ENCODE data around the gene FPR1. TPM values are rescaled to one million over a fixed set of nuclear protein-coding genes. Genes with fewer than 3 reads are reported as not detected.

The FPR1 gene
- total and polyA plus RNA-seq, 2 experiments from 2014 or later = not detected

DNA sequence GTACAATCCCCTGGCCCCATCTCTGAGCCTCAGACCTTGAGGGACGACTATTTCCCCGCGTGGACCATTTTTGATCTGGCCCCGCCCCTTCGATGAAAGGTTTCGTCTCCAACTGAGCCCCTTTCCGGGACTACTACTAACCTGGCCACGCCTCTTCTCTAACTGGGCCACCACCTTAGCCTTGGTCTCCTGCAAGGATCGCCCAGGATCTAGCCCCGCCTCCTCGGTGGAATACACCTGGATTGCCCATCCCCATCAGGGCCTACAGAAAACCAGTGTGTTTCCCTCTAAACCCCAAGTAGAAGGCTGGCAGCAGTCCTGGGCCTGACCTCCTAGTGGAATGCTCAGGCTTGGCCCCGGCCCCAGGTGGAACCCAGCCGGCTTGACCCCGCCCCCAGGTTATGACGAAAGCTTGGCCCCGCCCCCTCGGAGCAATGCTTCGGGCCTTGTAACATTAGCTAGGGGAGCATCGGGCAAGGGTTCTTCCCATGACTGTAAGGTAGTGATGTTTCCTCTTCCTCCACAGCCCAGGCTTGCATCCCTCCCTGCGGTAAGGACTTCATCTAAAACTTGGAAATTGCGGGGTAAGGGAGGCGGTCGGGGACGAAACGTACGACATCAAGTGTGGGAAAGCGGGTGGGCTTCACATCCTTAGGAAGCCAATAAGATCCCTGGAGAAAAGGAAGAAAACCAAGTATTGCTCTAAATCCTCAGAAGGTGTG lies 49.4 kb downstream of the FPR1 start:
- H3K4me1 ChIP-seq (ENCODE audit: insufficient read depth) = 0 out of 2 replicates have a peak, but pooled peaks cover 7% of the 10 kb centered on the region
- DNase-seq = peak; percentile 84
- H3K27me3 ChIP-seq (replicated peaks; ENCODE audit: insufficient read depth) = no peaks in the 10 kb centered on the region
- no peak overlapping the region for H3K27ac ChIP-seq
- no peak for TF ChIP-seq EZH2phosphoT487 (IDR thresholded peaks at IDR 0.05; ENCODE audit: insufficient read depth, low read depth)
- TF ChIP-seq EZH2 (IDR thresholded peaks at IDR 0.05; ENCODE audit: insufficient read depth, poor library complexity, severe bottlenecking) = no peak
- H3K4me3 ChIP-seq = no peak overlapping the region
- no peak overlapping the region for H3K4me2 ChIP-seq (ENCODE audit: unreplicated experiment)
- peaks cover 63% of the 10 kb centered on the region for H3F3A ChIP-seq (ENCODE audit: insufficient read depth)
- peaks cover 33% of the 10 kb centered on the region for H3K79me2 ChIP-seq (ENCODE audit: insufficient read depth)
- H2AFZ ChIP-seq = no peak overlapping the region
- no peak overlapping the region for H3K9ac ChIP-seq
- H3K9me3 ChIP-seq (ENCODE audit: low read depth) = no peaks in the 10 kb centered on the region
- 52 to 54% methylated on average over 24 to 27 of the region's 27 CpGs for WGBS, 2 experiments (ENCODE audit: low coverage in 1 of 2, low lambda C conversion rate in 2 of 2, missing lambda C conversion rate in 2 of 2)
- H4K20me1 ChIP-seq (ENCODE audit: insufficient read depth) = no peaks in the 10 kb centered on the region; the same call in 1 of the 2 replicates
- H3K9me2 ChIP-seq (ENCODE audit: insufficient read depth) = no peaks in the 10 kb centered on the region
- in situ Hi-C loops (cut with MboI) = no loop called here
- peaks cover 22% of the 10 kb centered on the region for H3K36me3 ChIP-seq (ENCODE audit: low read depth)

DNA sequence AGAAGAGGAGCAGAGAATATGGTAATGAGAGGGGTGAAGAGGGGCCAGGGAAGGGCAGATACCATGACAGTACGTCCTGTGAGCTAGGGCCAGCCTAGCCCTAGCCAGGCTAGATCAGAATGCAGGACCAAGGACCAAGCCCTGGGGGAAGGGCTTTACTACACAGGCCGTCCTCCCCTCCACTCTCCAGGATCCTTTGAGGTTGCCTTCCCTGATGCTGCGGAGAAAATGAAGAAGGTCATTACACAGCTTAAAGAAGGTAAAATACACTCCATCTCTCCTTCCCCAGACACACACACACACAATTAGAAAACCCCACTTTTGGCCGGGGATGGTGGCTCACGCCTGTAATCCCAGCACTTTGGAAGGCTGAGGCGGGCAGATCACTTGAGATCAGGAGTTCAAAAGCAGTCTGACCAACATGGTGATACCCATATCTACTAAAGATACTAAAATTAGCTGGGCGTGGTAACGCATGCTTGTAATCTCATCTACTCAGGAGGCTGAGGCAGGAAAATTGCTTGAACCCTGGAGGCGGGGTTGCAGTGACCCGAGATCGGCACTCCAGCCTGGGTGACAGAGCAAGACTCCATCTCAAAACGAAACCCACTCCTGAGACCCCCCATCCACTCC lies 50.1 kb downstream of the FPR1 start:
- no peaks in the 10 kb centered on the region for H3K9me3 ChIP-seq (ENCODE audit: low read depth)
- no peaks in the 10 kb centered on the region for H3K9me2 ChIP-seq (ENCODE audit: insufficient read depth)
- no peaks in the 10 kb centered on the region for H3K27me3 ChIP-seq (replicated peaks; ENCODE audit: insufficient read depth)
- H3K27ac ChIP-seq = no peak overlapping the region
- no peak overlapping the region for H3K4me3 ChIP-seq
- H3K9ac ChIP-seq = no peak overlapping the region
- no peak overlapping the region for H3K4me2 ChIP-seq (ENCODE audit: unreplicated experiment)
- H3K4me1 ChIP-seq (ENCODE audit: insufficient read depth) = 0 out of 2 replicates have a peak, but pooled peaks cover 7% of the 10 kb centered on the region
- peaks cover 40% of the 10 kb centered on the region for H3K79me2 ChIP-seq (ENCODE audit: insufficient read depth)
- H4K20me1 ChIP-seq (ENCODE audit: insufficient read depth) = no peaks in the 10 kb centered on the region; the same call in 1 of the 2 replicates
- no peak overlapping the region for H2AFZ ChIP-seq
- 86 to 87% methylated on average over 10 to 12 of the region's 12 CpGs for WGBS, 2 experiments (ENCODE audit: low coverage in 1 of 2, low lambda C conversion rate in 2 of 2, missing lambda C conversion rate in 2 of 2)
- TF ChIP-seq EZH2phosphoT487 (IDR thresholded peaks at IDR 0.05; ENCODE audit: insufficient read depth, low read depth) (no peak), EZH2 (IDR thresholded peaks at IDR 0.05; ENCODE audit: insufficient read depth, poor library complexity, severe bottlenecking) (no peak)
- H3K36me3 ChIP-seq (ENCODE audit: low read depth) = peaks cover 16% of the 10 kb centered on the region
- DNase-seq = no peak
- in situ Hi-C loops (cut with MboI) = no loop called here
- H3F3A ChIP-seq (ENCODE audit: insufficient read depth) = peaks cover 61% of the 10 kb centered on the region

DNA sequence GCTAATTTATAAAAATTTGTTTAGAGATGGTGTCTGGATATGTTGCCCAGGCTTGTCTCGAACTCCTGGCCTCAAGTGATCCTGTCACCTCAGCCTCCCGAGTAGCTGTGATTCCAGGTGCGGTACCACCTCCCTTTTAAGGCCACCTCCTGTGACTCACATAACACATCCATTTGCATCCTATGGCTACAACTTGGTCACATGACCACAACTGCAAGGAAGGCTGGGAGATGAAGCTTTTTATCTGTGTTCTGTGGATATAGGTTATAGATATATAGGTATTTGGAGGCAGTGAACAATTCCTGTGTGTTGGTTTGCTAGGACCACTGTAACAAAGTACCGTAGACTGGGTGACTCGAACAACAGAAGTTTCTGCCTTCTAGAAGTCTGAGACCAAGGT lies 52.5 kb downstream of the FPR1 start:
- H3K4me2 ChIP-seq (ENCODE audit: unreplicated experiment) = no peak overlapping the region
- peaks cover 57% of the 10 kb centered on the region for H3K79me2 ChIP-seq (ENCODE audit: insufficient read depth)
- H3K36me3 ChIP-seq (ENCODE audit: low read depth) = peaks cover 16% of the 10 kb centered on the region
- H3K9me2 ChIP-seq (ENCODE audit: insufficient read depth) = no peaks in the 10 kb centered on the region
- H3K9ac ChIP-seq = no peak overlapping the region
- TF ChIP-seq EZH2 (IDR thresholded peaks at IDR 0.05; ENCODE audit: insufficient read depth, poor library complexity, severe bottlenecking) (no peak), EZH2phosphoT487 (IDR thresholded peaks at IDR 0.05; ENCODE audit: insufficient read depth, low read depth) (no peak)
- H3K4me3 ChIP-seq = no peak overlapping the region
- H3F3A ChIP-seq (ENCODE audit: insufficient read depth) = peaks cover 60% of the 10 kb centered on the region
- no peaks in the 10 kb centered on the region for H3K27me3 ChIP-seq (replicated peaks; ENCODE audit: insufficient read depth)
- H2AFZ ChIP-seq = no peak overlapping the region
- WGBS, 2 experiments (ENCODE audit: low coverage in 1 of 2, low lambda C conversion rate in 2 of 2, missing lambda C conversion rate in 2 of 2) = 92 to 94% methylated on average over 5 of the region's 5 CpGs
- H3K27ac ChIP-seq = no peak overlapping the region
- in situ Hi-C loops (cut with MboI) = no loop called here
- H3K4me1 ChIP-seq (ENCODE audit: insufficient read depth) = no peaks in the 10 kb centered on the region
- DNase-seq = no peak
- no peaks in the 10 kb centered on the region for H3K9me3 ChIP-seq (ENCODE audit: low read depth)
- no peaks in the 10 kb centered on the region; the same call in 1 of the 2 replicates for H4K20me1 ChIP-seq (ENCODE audit: insufficient read depth)

GRCh38 chr19:51698296-51698695 lies 53.4 kb downstream of the FPR1 start:
- Histone ChIP-seq H3K36me3 (ENCODE audit: low read depth) (peaks cover 16% of the 10 kb centered on the region), H4K20me1 (ENCODE audit: insufficient read depth) (peaks cover 6% of the 10 kb centered on the region), H3K9me2 (ENCODE audit: insufficient read depth) (no peaks in the 10 kb centered on the region), H3K9me3 (ENCODE audit: low read depth) (no peaks in the 10 kb centered on the region), H3K27me3 (replicated peaks; ENCODE audit: insufficient read depth) (no peaks in the 10 kb centered on the region), H3K27ac (no peak overlapping the region), H3F3A (ENCODE audit: insufficient read depth) (peaks cover 56% of the 10 kb centered on the region), H3K79me2 (ENCODE audit: insufficient read depth) (peaks cover 65% of the 10 kb centered on the region), H3K4me1 (ENCODE audit: insufficient read depth) (0 out of 2 replicates have a peak, but pooled peaks cover under 1% of the 10 kb centered on the region), H3K4me2 (ENCODE audit: unreplicated experiment) (no peak overlapping the region), H3K4me3 (no peak overlapping the region), H3K9ac (no peak overlapping the region), H2AFZ (no peak overlapping the region)
- peak; percentile 59 for DNase-seq
- in situ Hi-C loops (cut with MboI) = no loop called here
- 88 to 89% methylated on average over 5 of the region's 5 CpGs for WGBS, 2 experiments (ENCODE audit: low coverage in 1 of 2, low lambda C conversion rate in 2 of 2, missing lambda C conversion rate in 2 of 2)
- TF ChIP-seq EZH2phosphoT487 (IDR thresholded peaks at IDR 0.05; ENCODE audit: insufficient read depth, low read depth) = no peak
- no peak for TF ChIP-seq EZH2 (IDR thresholded peaks at IDR 0.05; ENCODE audit: insufficient read depth, poor library complexity, severe bottlenecking)

Data from GM23248 (cell line).